HCT116 (cell line): ENCODE results near the gene TMEM240. TPM values are rescaled to one million over a fixed set of nuclear protein-coding genes. Genes with fewer than 3 reads are reported as not detected.

ENCODE experiments used
- ATAC-seq: fragments of 200-7000 bp; cut with Tn5 transposase; 2 replicates; pipeline ENCODE4 v1.9.1; 2020; ENCODE audit warnings: mild to moderate bottlenecking, moderate library complexity
- BruUV-seq: library from RNA; stranded (reverse); fragments of 400-500 nt; replicated peaks from 2 replicates; lab custom pipeline; 2021; lab: Mats Ljungman, UMichigan
- CTCF ChIA-PET: fragments of 300-600 bp; sonication (Branson Sonifier 250); formaldehyde crosslinking; loops from one replicate; lab custom pipeline; 2021; ENCODE audit warnings: antibody characterized with exemption; lab: Charles Lee
- POLR2A ChIA-PET: fragments of 300-600, 350-600 bp; sonication (Branson Sonifier 250); formaldehyde crosslinking; loops from one replicate; lab custom pipeline; 2021; ENCODE audit warnings: antibody characterized with exemption; lab: Charles Lee
- RAD21 ChIA-PET, 2 experiments: fragments of 300-600 bp; sonication (Branson Sonifier 250); formaldehyde crosslinking; loops; one replicate each; lab custom pipeline; 2023; ENCODE audit warnings: low total read pairs in 2 of 2; ENCODE audit not compliant: uncharacterized antibody in 2 of 2, unreplicated experiment in 2 of 2, low non-redundant PET in 1 of 2; lab: Charles Lee
- DNase-seq: peaks from one replicate; pipeline ENCODE4 v3.0.0-alpha.2; 2010; ENCODE audit warnings: low read depth, low spot score
- H2AFZ ChIP-seq: fragments of 200-600 bp; shearing (Covaris generic), sonication (generic); 2 replicates; pipeline ENCODE4 v1.6.1; 2017; ENCODE audit warnings: low read depth, mixed run types, mixed read lengths, antibody characterized with exemption, low read length; ENCODE audit not compliant: poor library complexity, severe bottlenecking
- H3K27ac ChIP-seq: 2 replicates; pipeline ENCODE4 v1.5.1; 2012; ENCODE audit warnings: low read depth, low read length
- H3K27me3 ChIP-seq: fragments of 200-600 bp; sonication (generic); 2 replicates; pipeline ENCODE4 v1.6.1; 2016; ENCODE audit warnings: mixed run types, low read length, mixed read lengths; ENCODE audit not compliant: insufficient read depth
- H3K36me3 ChIP-seq, 2 experiments: fragments of 200-500 bp in 1 of 2; fragments of 200-600 bp in 1 of 2; sonication (Bioruptor generic) in 1 of 2; sonication (generic) in 1 of 2; 2 replicates each; pipeline versions ENCODE4 v1.5.1 to v1.6.1; 2014 to 2016; ENCODE audit warnings: low read length in 2 of 2, inconsistent platforms in 1 of 2, mixed read lengths in 1 of 2, mixed run types in 1 of 2; ENCODE audit not compliant: insufficient read depth in 2 of 2, control insufficient read depth in 1 of 2
- H3K4me1 ChIP-seq, 2 experiments: fragments of 200-600 bp in 1 of 2; sonication (generic) in 1 of 2; 2 replicates each; pipeline versions ENCODE4 v1.5.1 to v1.6.1; 2012 to 2017; ENCODE audit warnings: low read length in 2 of 2, inconsistent platforms in 1 of 2, mild to moderate bottlenecking in 1 of 2, mixed read lengths in 1 of 2, mixed run types in 1 of 2, moderate library complexity in 1 of 2; ENCODE audit not compliant: insufficient read depth in 2 of 2, control insufficient read depth in 1 of 2
- H3K4me2 ChIP-seq: fragments of 200-600 bp; sonication (generic); 2 replicates; pipeline ENCODE4 v1.6.1; 2017; ENCODE audit warnings: mixed run types, low read length, mixed read lengths
- H3K4me3 ChIP-seq, 2 experiments: fragments of 200-600 bp in 1 of 2; sonication (generic) in 1 of 2; replicated peaks in 1 of 2; 2 replicates each; pipeline ENCODE4 v1.5.1; 2011 to 2016; ENCODE audit warnings: low read length in 2 of 2, control low read depth in 1 of 2, low read depth in 1 of 2, mild to moderate bottlenecking in 1 of 2, mixed read lengths in 1 of 2, mixed run types in 1 of 2
- H3K79me2 ChIP-seq: fragments of 200-600 bp; sonication (generic); 2 replicates; pipeline ENCODE4 v1.6.1; 2017; ENCODE audit warnings: mild to moderate bottlenecking, mixed run types, low read length, moderate library complexity, mixed read lengths; ENCODE audit not compliant: insufficient read depth
- H3K9ac ChIP-seq: fragments of 200-600 bp; sonication (generic); 2 replicates; pipeline ENCODE4 v1.6.1; 2016; ENCODE audit warnings: low read length, mixed read lengths
- H3K9me2 ChIP-seq: fragments of 200-600 bp; sonication (generic), shearing (Covaris generic); 2 replicates; pipeline ENCODE4 v1.6.1; 2017; ENCODE audit warnings: mixed run types, mild to moderate bottlenecking, moderate library complexity; ENCODE audit not compliant: insufficient read depth
- H3K9me3 ChIP-seq, 2 experiments: fragments of 200-500 bp in 1 of 2; fragments of 200-600 bp in 1 of 2; sonication (Bioruptor generic) in 1 of 2; sonication (generic) in 1 of 2; 2 replicates each; pipeline ENCODE4 v1.6.1; 2014 to 2017; ENCODE audit warnings: low read length in 2 of 2, mixed read lengths in 2 of 2, inconsistent platforms in 1 of 2, low read depth in 1 of 2, mild to moderate bottlenecking in 1 of 2, mixed run types in 1 of 2, moderate library complexity in 1 of 2; ENCODE audit not compliant: control insufficient read depth in 1 of 2, insufficient read depth in 1 of 2
- H4K20me1 ChIP-seq: fragments of 200-600 bp; sonication (generic), shearing (Covaris generic); 2 replicates; pipeline ENCODE4 v1.6.1; 2017; ENCODE audit warnings: mixed run types, mild to moderate bottlenecking, moderate library complexity; ENCODE audit not compliant: insufficient read depth
- SRF ChIP-seq: IDR thresholded peaks from 2 replicates; pipeline ENCODE4 v1.6.1; 2012; ENCODE audit warnings: low read depth
- YY1 ChIP-seq: IDR thresholded peaks from 2 replicates; pipeline ENCODE4 v1.6.1; 2011; ENCODE audit warnings: low read length, low read depth, moderate library complexity, mild to moderate bottlenecking; ENCODE audit not compliant: insufficient replicate concordance; ENCODE audit errors: extremely low read depth
- ZFX ChIP-seq: fragments of 450-650 bp; IDR thresholded peaks from 2 replicates; pipeline ENCODE4 v1.6.1; 2017
- ZNF274 ChIP-seq: fragments of 200-500 bp; sonication (Bioruptor generic); IDR thresholded peaks from 2 replicates; pipeline ENCODE4 v1.6.1; 2014; ENCODE audit warnings: mild to moderate bottlenecking, low read depth, low read length, inconsistent platforms
- intact Hi-C: fragments of 100-400 bp; cut with micrococcal nuclease; formaldehyde crosslinking; loops from 2 replicates; pipeline ENCODE4 v1.10.0; 2022
- total RNA-seq: library from RNA; stranded (reverse); gene quantifications from one replicate; pipeline ENCODE4 v1.2.1, GENCODE V29; 2021; ENCODE audit not compliant: unreplicated experiment
- TF ChIP-seq, protein P1 (sequence below): IDR thresholded peaks from 2 replicates; pipeline ENCODE4 v1.6.1; 2012
- TF ChIP-seq, protein P2 (sequence below): IDR thresholded peaks from 2 replicates; pipeline ENCODE4 v1.6.1; 2011; ENCODE audit warnings: mild to moderate bottlenecking, low read length, moderate library complexity; ENCODE audit not compliant: insufficient replicate concordance; ENCODE audit errors: extremely low read depth

TMEM240 gene
- total RNA-seq, 1 experiment from 2014 or later, result 2.3 TPM

DNA sequence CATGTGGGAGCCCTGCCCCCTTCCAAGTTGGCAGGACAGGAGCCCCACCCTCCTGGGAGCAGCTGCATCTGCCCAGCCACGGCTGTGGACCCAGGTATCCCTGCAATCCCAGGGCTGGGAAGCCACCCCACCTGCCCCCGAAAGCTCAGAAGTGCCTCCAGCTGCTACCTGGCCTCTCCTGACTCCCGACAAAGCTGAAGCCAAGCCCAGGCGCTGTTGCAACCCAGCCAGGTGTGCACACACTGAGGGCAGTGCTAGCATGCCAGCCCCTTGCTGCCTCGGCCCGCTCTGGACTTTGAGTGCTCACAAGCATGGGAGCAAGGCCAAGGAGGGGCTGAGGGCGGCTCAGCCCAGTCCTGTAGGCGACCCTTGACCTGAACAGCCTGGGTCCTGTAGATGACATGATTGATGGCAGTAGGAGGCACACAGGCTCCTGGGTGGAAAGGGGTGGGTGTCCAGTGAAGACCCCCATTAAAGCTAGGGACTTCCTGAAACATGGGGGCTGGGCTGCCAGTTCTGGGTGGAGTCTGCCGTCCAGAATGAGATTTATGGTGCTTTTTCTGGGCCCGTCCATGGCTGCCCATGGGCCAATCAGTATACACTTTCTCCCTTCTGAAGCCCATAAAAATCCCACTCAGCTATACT is 37.1 kb upstream of the TMEM240 start:
- Histone ChIP-seq H3K9me3 (no peaks in the 10 kb centered on the region), H3K36me3 (peaks cover 0 to 5% of the 10 kb centered on the region in 2 experiments; a peak in 3 of 4 replicates), H4K20me1 (no peaks in the 10 kb centered on the region), H3K4me2 (no peak overlapping the region), H3K79me2 (peaks cover 19% of the 10 kb centered on the region), H3K9ac (no peak overlapping the region), H3K4me3 (no peak overlapping the region), H3K4me1 (peaks cover 16 to 22% of the 10 kb centered on the region in 2 experiments), H3K27me3 (no peaks in the 10 kb centered on the region), H2AFZ (no peak overlapping the region), H3K9me2 (no peaks in the 10 kb centered on the region), H3K27ac (no peak overlapping the region)
- RAD21 ChIA-PET, result no interaction called here
- no TSS peak for BruUV-seq
- ATAC-seq (no peak), DNase-seq (no peak)
- CTCF ChIA-PET, result no interaction called here
- intact Hi-C loops, result no loop called here
- TF ChIP-seq, protein P1, sequence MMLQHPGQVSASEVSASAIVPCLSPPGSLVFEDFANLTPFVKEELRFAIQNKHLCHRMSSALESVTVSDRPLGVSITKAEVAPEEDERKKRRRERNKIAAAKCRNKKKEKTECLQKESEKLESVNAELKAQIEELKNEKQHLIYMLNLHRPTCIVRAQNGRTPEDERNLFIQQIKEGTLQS, result no peak
- TF ChIP-seq SRF, result no peak
- no peak for TF ChIP-seq ZFX
- TF ChIP-seq ZNF274, result no peak
- no peak for TF ChIP-seq YY1
- TF ChIP-seq, protein P2, sequence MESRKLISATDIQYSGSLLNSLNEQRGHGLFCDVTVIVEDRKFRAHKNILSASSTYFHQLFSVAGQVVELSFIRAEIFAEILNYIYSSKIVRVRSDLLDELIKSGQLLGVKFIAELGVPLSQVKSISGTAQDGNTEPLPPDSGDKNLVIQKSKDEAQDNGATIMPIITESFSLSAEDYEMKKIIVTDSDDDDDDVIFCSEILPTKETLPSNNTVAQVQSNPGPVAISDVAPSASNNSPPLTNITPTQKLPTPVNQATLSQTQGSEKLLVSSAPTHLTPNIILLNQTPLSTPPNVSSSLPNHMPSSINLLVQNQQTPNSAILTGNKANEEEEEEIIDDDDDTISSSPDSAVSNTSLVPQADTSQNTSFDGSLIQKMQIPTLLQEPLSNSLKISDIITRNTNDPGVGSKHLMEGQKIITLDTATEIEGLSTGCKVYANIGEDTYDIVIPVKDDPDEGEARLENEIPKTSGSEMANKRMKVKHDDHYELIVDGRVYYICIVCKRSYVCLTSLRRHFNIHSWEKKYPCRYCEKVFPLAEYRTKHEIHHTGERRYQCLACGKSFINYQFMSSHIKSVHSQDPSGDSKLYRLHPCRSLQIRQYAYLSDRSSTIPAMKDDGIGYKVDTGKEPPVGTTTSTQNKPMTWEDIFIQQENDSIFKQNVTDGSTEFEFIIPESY, result no peak
- POLR2A ChIA-PET, result no interaction called here
